Parathyroid adenoma (tissue), 2 donors: ENCODE data around the gene DHRSX.

Experiments used
- H2AFZ ChIP-seq: fragments of 300-600 bp; sonication (generic); one replicate; pipeline ENCODE4 v1.7.0; 2017; ENCODE audit warnings: antibody characterized with exemption, mild to moderate bottlenecking
- H3K27ac ChIP-seq: fragments of 300-600 bp; sonication (generic); one replicate; pipeline ENCODE4 v1.7.0; 2017
- H3K27me3 ChIP-seq: fragments of 300-600 bp; sonication (generic); one replicate; pipeline ENCODE4 v1.7.0; 2017; ENCODE audit warnings: low read length; ENCODE audit not compliant: control insufficient read depth, insufficient read depth
- H3K36me3 ChIP-seq: fragments of 300-600 bp; sonication (generic); one replicate; pipeline ENCODE4 v1.7.0; 2017; ENCODE audit warnings: low read length; ENCODE audit not compliant: control insufficient read depth, insufficient read depth
- H3K4me1 ChIP-seq: fragments of 300-600 bp; sonication (generic); one replicate; pipeline ENCODE4 v1.7.0; 2017; ENCODE audit warnings: control low read depth
- H3K4me2 ChIP-seq: fragments of 300-600 bp; sonication (generic); one replicate; pipeline ENCODE4 v1.7.0; 2017; ENCODE audit warnings: low read length
- H3K4me3 ChIP-seq: fragments of 300-600 bp; sonication (generic); one replicate; pipeline ENCODE4 v1.7.0; 2017; ENCODE audit warnings: low read depth, low read length
- H3K79me2 ChIP-seq: fragments of 300-600 bp; sonication (generic); one replicate; pipeline ENCODE4 v1.7.0; 2017; ENCODE audit warnings: control low read depth
- H3K9ac ChIP-seq: fragments of 300-600 bp; sonication (generic); one replicate; pipeline ENCODE4 v1.7.0; 2017; ENCODE audit warnings: mild to moderate bottlenecking
- H3K9me3 ChIP-seq: fragments of 300-600 bp; sonication (generic); one replicate; pipeline ENCODE4 v1.7.0; 2017; ENCODE audit warnings: low read length; ENCODE audit not compliant: control insufficient read depth
- TF ChIP-seq, protein P1 (sequence below): fragments of 300-600 bp; sonication (generic); IDR thresholded peaks from one replicate; pipeline ENCODE4 v1.7.0; 2017; ENCODE audit warnings: antibody characterized with exemption, mild to moderate bottlenecking
- donor health status: primary hyperparathyroidism.

Gene DHRSX

DNA sequence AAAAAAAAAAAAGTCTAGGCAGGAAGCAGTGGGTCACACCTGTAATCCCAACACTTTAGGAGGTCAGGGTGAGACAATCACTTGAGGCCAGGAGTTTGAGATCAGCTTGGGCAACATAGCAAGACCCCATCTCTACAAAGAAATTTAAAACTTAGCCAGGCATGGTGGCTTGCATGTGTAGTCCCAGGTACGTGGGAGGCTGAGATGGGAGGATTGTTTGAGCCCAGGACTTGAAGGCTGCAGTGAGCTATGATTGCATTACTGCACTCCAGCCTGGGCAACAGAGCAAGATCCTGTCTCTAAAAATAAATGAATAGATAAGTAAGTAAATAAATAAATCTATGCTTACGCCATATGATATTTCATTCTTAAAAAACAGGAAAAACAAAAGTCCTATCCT lies 65.3 kb downstream of the DHRSX start:
- Histone ChIP-seq H3K9ac (no peak overlapping the region), H3K4me1 (no peaks in the 10 kb centered on the region), H3K79me2 (no peaks in the 10 kb centered on the region), H3K27me3 (no peaks in the 10 kb centered on the region), H2AFZ (no peak overlapping the region), H3K27ac (no peak overlapping the region), H3K4me3 (no peak overlapping the region), H3K9me3 (no peaks in the 10 kb centered on the region), H3K4me2 (no peak overlapping the region), H3K36me3 (no peaks in the 10 kb centered on the region)
- TF ChIP-seq, protein P1, sequence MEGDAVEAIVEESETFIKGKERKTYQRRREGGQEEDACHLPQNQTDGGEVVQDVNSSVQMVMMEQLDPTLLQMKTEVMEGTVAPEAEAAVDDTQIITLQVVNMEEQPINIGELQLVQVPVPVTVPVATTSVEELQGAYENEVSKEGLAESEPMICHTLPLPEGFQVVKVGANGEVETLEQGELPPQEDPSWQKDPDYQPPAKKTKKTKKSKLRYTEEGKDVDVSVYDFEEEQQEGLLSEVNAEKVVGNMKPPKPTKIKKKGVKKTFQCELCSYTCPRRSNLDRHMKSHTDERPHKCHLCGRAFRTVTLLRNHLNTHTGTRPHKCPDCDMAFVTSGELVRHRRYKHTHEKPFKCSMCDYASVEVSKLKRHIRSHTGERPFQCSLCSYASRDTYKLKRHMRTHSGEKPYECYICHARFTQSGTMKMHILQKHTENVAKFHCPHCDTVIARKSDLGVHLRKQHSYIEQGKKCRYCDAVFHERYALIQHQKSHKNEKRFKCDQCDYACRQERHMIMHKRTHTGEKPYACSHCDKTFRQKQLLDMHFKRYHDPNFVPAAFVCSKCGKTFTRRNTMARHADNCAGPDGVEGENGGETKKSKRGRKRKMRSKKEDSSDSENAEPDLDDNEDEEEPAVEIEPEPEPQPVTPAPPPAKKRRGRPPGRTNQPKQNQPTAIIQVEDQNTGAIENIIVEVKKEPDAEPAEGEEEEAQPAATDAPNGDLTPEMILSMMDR, result no peak

DNA sequence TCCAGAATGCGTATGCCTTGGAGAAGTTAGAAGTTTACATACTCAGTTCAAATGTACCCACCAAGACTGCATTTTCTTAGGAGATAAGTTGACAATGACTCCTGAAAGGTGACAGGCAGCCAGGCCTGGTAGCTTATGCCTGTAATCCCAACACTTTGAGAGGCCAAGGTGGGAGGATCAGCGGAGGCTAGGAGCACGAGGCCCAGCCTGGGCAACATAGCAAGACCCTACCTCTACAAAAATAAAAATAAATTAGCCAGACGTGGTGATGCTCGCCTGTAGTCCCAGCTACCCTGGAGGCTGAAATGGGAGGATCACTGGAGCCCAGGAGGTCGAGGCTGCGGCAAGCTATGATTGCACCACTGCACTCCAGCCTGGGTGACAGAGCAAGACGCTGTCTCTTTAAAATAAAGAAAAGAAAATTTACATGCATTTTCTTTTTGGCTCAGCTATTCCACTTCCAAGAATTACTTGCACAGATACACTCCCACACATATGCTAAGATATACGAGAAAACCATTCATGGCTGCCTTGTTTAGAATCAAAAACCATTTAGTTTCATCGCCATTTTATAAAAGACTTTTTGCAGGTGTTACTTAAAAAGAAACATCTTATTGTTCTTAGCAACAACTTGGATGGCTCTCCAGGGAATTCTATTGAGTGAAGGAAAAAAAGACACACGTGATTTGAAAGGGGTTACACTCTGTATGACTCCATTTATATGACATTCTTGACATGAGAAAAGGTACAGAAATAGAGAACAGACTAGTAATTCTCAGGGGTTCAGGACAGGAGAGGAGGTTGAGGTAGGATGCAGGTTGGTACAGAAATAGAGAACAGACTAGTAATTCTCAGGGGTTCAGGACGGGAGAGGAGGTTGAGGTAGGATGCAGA lies 66.3 kb downstream of the DHRSX start:
- Histone ChIP-seq H3K27ac (no peak overlapping the region), H3K79me2 (no peaks in the 10 kb centered on the region), H3K4me1 (no peaks in the 10 kb centered on the region), H3K27me3 (no peaks in the 10 kb centered on the region), H3K4me2 (no peak overlapping the region), H3K4me3 (no peak overlapping the region), H3K36me3 (no peaks in the 10 kb centered on the region), H2AFZ (no peak overlapping the region), H3K9ac (no peak overlapping the region), H3K9me3 (no peaks in the 10 kb centered on the region)
- TF ChIP-seq, protein P1, result no peak

DNA sequence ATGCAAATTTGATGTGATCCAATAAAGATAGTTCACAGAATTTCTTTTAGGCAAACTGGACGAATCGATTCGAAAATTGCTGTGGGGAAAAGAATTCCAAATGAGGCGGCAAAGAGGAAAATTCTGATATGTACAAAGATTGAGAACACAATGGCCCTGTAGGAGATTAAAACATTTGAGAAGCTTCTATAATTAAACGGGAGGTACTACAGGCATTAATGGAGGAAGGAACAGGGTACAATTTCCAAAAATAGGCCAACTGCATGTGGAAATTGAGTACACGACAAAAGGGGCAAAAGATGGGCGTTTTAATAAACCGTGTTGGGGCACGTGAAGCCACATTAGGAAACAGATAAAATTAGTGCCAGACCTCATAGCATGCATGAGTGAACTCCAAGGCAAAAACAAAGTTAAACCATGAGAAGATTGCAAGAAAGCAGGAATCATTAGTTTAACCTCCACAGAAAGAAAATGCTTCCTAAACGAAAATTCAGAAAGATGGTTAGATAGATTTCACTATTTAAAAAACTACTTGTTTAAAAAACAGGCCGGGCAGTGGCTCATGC lies 68.4 kb downstream of the DHRSX start:
- Histone ChIP-seq H3K4me2 (no peak overlapping the region), H3K27ac (no peak overlapping the region), H2AFZ (no peak overlapping the region), H3K9me3 (no peaks in the 10 kb centered on the region), H3K9ac (no peak overlapping the region), H3K27me3 (no peaks in the 10 kb centered on the region), H3K36me3 (no peaks in the 10 kb centered on the region), H3K4me1 (no peaks in the 10 kb centered on the region), H3K79me2 (no peaks in the 10 kb centered on the region), H3K4me3 (no peak overlapping the region)
- TF ChIP-seq, protein P1, result no peak

DNA sequence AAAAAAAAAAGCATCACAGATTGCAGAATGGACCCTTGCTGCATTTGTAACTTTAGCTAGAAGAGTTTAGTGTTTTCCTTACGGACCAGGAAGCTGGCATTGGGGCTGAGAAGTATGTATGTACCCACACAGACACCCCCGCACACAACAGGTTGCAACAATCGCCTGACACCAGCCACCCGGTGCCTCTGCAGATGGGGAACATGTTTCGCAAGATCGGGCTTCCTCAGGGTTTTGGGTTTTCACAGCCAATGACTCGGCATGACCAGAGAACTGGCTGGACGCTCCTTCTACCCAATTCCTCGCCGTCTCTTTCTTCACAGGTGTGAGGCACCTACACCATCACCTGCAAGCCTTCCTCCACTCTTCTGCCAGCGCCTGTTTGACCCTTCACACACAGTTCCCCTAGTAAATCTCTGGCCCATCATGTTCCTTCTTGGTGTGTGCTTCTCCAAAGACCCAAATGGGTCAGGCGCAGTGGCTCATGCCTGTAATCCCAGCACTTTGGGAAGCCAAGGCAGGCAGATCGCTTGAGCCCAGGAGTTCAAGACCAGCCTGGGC lies 70.4 kb downstream of the DHRSX start:
- TF ChIP-seq, protein P1, result no peak
- H3K79me2 ChIP-seq, result no peaks in the 10 kb centered on the region
- H3K9me3 ChIP-seq, result no peaks in the 10 kb centered on the region
- no peaks in the 10 kb centered on the region for H3K36me3 ChIP-seq
- no peak overlapping the region for H3K27ac ChIP-seq
- H3K9ac ChIP-seq, result no peak overlapping the region
- H3K27me3 ChIP-seq, result no peaks in the 10 kb centered on the region
- H3K4me2 ChIP-seq, result no peak overlapping the region
- H2AFZ ChIP-seq, result no peak overlapping the region
- H3K4me3 ChIP-seq, result no peak overlapping the region
- H3K4me1 ChIP-seq, result no peaks in the 10 kb centered on the region
